NT2/D1 (cell line): ENCODE results near the gene SAMSN1.

Source experiments
- DNase-seq: peaks from one replicate; pipeline ENCODE4 v3.0.0-alpha.2; 2011; ENCODE audit warnings: low read depth, low spot score
- H3K27me3 ChIP-seq: 2 replicates; pipeline ENCODE4 v1.6.0; 2011; ENCODE audit warnings: mild to moderate bottlenecking; ENCODE audit not compliant: insufficient read length, insufficient read depth
- H3K36me3 ChIP-seq: 2 replicates; pipeline ENCODE4 v1.6.1; 2011; ENCODE audit warnings: mild to moderate bottlenecking, low read length, mixed read lengths; ENCODE audit not compliant: insufficient read depth, insufficient read length
- H3K4me1 ChIP-seq: 2 replicates; pipeline ENCODE4 v1.5.1; 2011; ENCODE audit not compliant: insufficient read depth, insufficient read length
- H3K4me3 ChIP-seq: 2 replicates; pipeline ENCODE4 v1.5.1; 2011; ENCODE audit warnings: low read depth; ENCODE audit not compliant: insufficient read length
- H3K9ac ChIP-seq: 2 replicates; pipeline ENCODE4 v1.6.0; 2011; ENCODE audit warnings: low read depth; ENCODE audit not compliant: insufficient read length
- H3K9me3 ChIP-seq: 2 replicates; pipeline ENCODE4 v1.5.1; 2011; ENCODE audit warnings: mild to moderate bottlenecking, low read length; ENCODE audit not compliant: insufficient read depth
- SUZ12 ChIP-seq: IDR thresholded peaks from 2 replicates; pipeline ENCODE4 v1.6.1; 2011; ENCODE audit not compliant: insufficient read length, insufficient read depth; ENCODE audit errors: extremely low read depth
- YY1 ChIP-seq: IDR thresholded peaks from 2 replicates; pipeline ENCODE4 v1.6.1; 2011; ENCODE audit not compliant: insufficient read length, insufficient read depth
- ZNF274 ChIP-seq: IDR thresholded peaks from 2 replicates; pipeline ENCODE4 v1.6.1; 2011; ENCODE audit warnings: mild to moderate bottlenecking, low read depth, low read length

Gene SAMSN1

DNA sequence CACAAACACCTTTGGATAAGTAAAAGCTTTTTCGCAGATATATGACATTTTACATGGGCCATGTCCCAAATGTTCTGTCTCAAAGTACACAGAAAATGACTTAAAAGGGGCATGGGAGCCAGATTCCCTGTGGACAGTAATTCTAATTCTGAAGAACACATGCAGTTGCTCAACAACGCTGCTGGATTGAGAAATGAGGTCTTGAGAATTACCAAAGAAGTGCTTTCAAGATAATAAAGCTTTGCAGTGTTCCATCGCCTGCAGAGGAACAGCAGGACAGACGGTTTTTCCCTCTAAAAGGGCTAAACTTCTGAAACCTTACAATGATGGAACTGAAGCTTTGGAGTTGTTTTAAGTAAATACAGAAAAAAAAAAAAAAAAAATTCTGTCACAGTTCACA, 107.9 kb downstream of the SAMSN1 start:
- DNase-seq: no peak

GRCh38 chr21:14435423-14435822, 110.7 kb downstream of the SAMSN1 start:
- no peaks in the 10 kb centered on the region for H3K36me3 ChIP-seq
- no peak for TF ChIP-seq ZNF274
- no peak for TF ChIP-seq YY1
- no peak for TF ChIP-seq SUZ12
- no peak for DNase-seq
- H3K9ac ChIP-seq: no peak overlapping the region
- no peaks in the 10 kb centered on the region for H3K4me1 ChIP-seq
- no peaks in the 10 kb centered on the region for H3K27me3 ChIP-seq
- H3K9me3 ChIP-seq: peaks cover 13% of the 10 kb centered on the region; the same call in 1 of the 2 replicates
- H3K4me3 ChIP-seq: no peak overlapping the region

More for the DNA sequence above, 107.9 kb downstream of the SAMSN1 start:
- Histone ChIP-seq H3K9ac (no peak overlapping the region), H3K4me3 (no peak overlapping the region), H3K9me3 (peaks cover 13% of the 10 kb centered on the region; the same call in 1 of the 2 replicates), H3K4me1 (no peaks in the 10 kb centered on the region), H3K36me3 (no peaks in the 10 kb centered on the region), H3K27me3 (no peaks in the 10 kb centered on the region)
- no peak for TF ChIP-seq SUZ12
- TF ChIP-seq YY1: no peak
- no peak for TF ChIP-seq ZNF274
